ENCODE data around the gene GRK5. TPM values are rescaled to one million over a fixed set of nuclear protein-coding genes. Genes with fewer than 3 reads are reported as not detected.

The GRK5 gene
- total RNA-seq, 1 donor from 2014 or later, result 2.8 TPM

DNA sequence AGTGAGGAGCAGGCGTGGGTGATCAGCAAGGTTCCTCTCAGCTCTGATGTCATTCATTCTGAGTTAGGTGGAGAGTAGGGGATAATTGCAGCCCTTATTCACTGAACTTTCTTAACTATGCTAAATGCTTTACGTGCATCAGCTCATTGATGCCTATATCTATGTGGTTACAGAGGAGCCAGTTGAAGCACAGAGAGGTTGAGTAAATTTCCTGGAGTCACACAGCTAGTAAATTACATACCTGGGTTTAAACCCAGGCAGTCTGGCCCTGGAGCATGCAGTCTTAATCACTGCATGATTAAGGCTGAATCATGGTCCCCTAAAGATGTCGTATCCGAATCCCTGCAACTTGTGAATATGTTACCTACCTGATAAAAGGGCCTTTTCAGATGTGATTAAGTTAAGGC lies 99.6 kb downstream of the GRK5 start:
- TF ChIP-seq, protein P1, sequence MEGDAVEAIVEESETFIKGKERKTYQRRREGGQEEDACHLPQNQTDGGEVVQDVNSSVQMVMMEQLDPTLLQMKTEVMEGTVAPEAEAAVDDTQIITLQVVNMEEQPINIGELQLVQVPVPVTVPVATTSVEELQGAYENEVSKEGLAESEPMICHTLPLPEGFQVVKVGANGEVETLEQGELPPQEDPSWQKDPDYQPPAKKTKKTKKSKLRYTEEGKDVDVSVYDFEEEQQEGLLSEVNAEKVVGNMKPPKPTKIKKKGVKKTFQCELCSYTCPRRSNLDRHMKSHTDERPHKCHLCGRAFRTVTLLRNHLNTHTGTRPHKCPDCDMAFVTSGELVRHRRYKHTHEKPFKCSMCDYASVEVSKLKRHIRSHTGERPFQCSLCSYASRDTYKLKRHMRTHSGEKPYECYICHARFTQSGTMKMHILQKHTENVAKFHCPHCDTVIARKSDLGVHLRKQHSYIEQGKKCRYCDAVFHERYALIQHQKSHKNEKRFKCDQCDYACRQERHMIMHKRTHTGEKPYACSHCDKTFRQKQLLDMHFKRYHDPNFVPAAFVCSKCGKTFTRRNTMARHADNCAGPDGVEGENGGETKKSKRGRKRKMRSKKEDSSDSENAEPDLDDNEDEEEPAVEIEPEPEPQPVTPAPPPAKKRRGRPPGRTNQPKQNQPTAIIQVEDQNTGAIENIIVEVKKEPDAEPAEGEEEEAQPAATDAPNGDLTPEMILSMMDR (IDR thresholded peaks at IDR 0.05; ENCODE audit: insufficient read depth, low read length, poor library complexity, severe bottlenecking), result no peak
- Histone ChIP-seq H3K27me3 (ENCODE audit: control insufficient read depth, insufficient read depth, low read length) (no peaks in the 10 kb centered on the region), H3K36me3 (ENCODE audit: control insufficient read depth, insufficient read depth, low read length) (no peaks in the 10 kb centered on the region), H3K4me3 (ENCODE audit: low read depth, low read length) (no peak overlapping the region)
- DNase-seq (ENCODE audit: low read depth), result no peak

DNA sequence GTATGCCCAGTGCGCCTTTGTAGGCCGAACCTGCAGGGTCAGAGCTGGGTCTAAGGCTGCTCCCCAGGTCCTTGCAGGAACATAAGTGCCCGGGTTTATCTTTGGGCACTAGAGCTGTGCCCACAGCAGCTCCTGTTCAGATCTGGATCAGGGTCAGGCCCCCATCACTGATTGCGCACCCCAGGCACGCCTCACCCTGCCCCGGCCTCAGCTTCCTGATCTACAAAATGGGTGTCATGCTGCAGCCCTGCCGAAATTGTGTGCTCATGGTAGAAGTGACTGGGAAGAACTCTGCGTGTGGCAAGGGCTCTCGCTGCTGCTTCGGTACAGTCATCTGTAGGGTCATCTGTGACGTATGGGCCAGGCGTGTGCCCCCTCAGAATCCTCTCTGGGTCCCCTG lies 100.7 kb downstream of the GRK5 start:
- TF ChIP-seq, protein P1 (IDR thresholded peaks at IDR 0.05; ENCODE audit: insufficient read depth, low read length, poor library complexity, severe bottlenecking), result no peak
- H3K36me3 ChIP-seq (ENCODE audit: control insufficient read depth, insufficient read depth, low read length), result no peaks in the 10 kb centered on the region
- DNase-seq (ENCODE audit: low read depth), result no peak
- no peaks in the 10 kb centered on the region for H3K27me3 ChIP-seq (ENCODE audit: control insufficient read depth, insufficient read depth, low read length)
- no peak overlapping the region for H3K4me3 ChIP-seq (ENCODE audit: low read depth, low read length)

DNA sequence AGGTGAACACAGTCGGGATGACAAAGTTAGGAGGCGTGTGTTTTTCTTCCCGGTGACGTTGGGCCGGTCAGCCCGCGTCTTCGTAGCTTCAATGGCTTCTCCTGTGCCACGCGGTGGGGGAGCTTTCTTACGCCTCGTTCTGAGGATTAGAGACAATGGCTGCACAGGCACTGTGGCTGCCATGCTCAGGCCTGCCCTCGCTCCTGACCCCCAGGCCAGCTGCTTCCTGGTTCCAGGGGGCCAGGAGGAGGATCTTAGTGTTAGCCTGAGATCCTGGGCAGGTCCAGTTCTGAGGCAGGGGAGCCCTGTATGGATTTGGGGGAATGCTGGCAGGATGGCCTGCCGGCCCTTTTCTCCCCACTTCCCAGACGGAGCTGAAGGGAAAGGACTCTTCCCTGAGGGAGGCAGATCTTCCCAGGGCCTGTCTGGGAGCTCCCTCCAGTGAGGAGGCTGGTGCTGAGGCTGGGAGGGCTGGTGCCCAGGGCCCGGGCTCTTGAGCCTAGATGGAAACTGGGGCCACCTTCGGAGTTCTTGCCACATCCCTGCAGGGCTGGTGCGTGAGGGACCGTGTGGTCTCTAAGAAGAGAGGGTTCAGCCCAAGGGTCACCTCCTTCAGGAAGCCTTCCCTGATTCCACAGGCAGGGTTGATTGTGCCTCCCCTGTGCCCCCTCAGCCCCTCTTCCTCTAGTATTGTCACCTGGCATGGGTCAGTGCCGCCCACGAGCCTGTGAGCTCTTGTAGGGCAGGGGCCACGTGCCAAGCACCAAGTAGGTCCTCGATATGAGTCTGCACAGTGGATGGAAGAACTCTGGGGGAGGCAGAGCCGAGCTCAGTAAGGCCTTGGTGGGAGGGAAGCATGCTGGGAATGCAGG lies 101.4 kb downstream of the GRK5 start:
- no peak for DNase-seq (ENCODE audit: low read depth)
- Histone ChIP-seq H3K36me3 (ENCODE audit: control insufficient read depth, insufficient read depth, low read length) (no peaks in the 10 kb centered on the region), H3K27me3 (ENCODE audit: control insufficient read depth, insufficient read depth, low read length) (no peaks in the 10 kb centered on the region), H3K4me3 (ENCODE audit: low read depth, low read length) (no peak overlapping the region)
- TF ChIP-seq, protein P1 (IDR thresholded peaks at IDR 0.05; ENCODE audit: insufficient read depth, low read length, poor library complexity, severe bottlenecking), result no peak

DNA sequence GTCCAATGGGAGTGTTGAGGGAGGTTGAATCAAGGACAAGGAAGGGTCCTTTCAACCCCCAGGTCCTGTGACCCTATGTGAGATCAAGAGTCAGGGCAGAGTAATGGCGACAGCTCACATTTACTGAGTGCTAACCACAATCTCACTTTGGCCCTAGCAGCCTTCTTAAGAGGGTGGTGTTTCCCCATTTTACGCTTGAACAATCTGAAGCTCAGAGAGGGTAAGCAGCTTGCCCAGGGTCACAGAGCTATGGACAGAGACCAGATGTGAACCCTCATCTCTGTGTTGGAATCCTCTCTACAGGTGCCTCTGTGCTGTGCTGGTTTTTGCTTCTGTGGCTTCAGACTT lies 102.0 kb downstream of the GRK5 start:
- TF ChIP-seq, protein P1 (IDR thresholded peaks at IDR 0.05; ENCODE audit: insufficient read depth, low read length, poor library complexity, severe bottlenecking), result no peak
- Histone ChIP-seq H3K4me3 (ENCODE audit: low read depth, low read length) (no peak overlapping the region), H3K36me3 (ENCODE audit: control insufficient read depth, insufficient read depth, low read length) (no peaks in the 10 kb centered on the region), H3K27me3 (ENCODE audit: control insufficient read depth, insufficient read depth, low read length) (no peaks in the 10 kb centered on the region)
- DNase-seq (ENCODE audit: low read depth), result no peak

DNA sequence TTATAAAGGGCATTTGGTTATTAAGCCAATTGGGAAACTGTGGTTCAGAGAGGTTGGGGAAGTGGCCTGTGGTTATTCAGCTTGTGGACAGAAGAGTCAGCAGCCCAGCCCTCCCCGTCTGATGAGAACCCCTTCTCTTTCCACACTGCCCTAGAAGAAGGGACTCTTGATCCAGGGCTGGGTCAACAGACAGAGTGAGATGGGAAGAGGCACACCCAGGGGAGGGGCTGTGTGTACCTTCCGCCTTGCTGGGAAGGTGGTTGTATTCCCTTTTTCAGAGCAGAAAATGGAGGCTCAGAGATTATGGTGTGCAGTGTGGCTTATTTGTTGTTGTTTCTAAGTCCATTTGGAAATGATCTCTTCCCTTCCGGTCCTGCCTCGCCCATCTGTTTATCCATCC lies 103.4 kb downstream of the GRK5 start:
- Histone ChIP-seq H3K4me3 (ENCODE audit: low read depth, low read length) (no peak overlapping the region), H3K27me3 (ENCODE audit: control insufficient read depth, insufficient read depth, low read length) (no peaks in the 10 kb centered on the region), H3K36me3 (ENCODE audit: control insufficient read depth, insufficient read depth, low read length) (no peaks in the 10 kb centered on the region)
- DNase-seq (ENCODE audit: low read depth), result no peak
- TF ChIP-seq, protein P1 (IDR thresholded peaks at IDR 0.05; ENCODE audit: insufficient read depth, low read length, poor library complexity, severe bottlenecking), result no peak

DNA sequence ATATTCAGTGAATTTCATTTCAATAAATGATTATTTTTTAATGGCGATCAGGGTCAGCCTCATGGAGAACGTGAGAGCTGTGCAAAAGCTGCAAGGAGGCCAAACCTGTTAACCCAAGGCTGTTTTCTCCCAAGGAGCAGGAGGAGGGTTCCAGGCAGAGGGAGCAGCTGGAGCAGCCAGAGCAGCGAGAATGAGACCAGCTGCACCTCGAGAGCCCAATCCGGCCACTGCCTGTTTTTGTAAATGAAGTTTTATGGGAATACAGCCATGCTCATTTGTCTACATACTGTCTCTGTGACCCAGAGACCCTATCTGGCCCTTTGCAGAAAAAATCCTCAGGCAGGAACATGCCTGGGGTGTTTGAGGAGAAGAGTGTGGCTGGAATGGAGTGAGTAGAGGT lies 104.9 kb downstream of the GRK5 start:
- no peak overlapping the region for H3K4me3 ChIP-seq (ENCODE audit: low read depth, low read length)
- TF ChIP-seq, protein P1 (IDR thresholded peaks at IDR 0.05; ENCODE audit: insufficient read depth, low read length, poor library complexity, severe bottlenecking), result no peak
- H3K27me3 ChIP-seq (ENCODE audit: control insufficient read depth, insufficient read depth, low read length), result no peaks in the 10 kb centered on the region
- no peaks in the 10 kb centered on the region for H3K36me3 ChIP-seq (ENCODE audit: control insufficient read depth, insufficient read depth, low read length)
- no peak for DNase-seq (ENCODE audit: low read depth)
